Stimulated activated CD8-positive, alpha-beta memory T cell treated with anti-CD3 and anti-CD28 coated beads, Interleukin-4, amount 100 ng/mL, for 4 hours (primary cell): ENCODE results near the gene MIP.
"Not testable (repeated sequence)": the region's sequence is repeated elsewhere in the genome, so short reads cannot be mapped to it uniquely, and the experiment has no call there.

Experiments
- DNase-seq, 2 donors: peaks; one replicate each; pipeline ENCODE4 v3.0.0-alpha.2; 2020; ENCODE audit warnings: low read depth in 2 of 2, low spot score in 1 of 2

MIP gene

DNA sequence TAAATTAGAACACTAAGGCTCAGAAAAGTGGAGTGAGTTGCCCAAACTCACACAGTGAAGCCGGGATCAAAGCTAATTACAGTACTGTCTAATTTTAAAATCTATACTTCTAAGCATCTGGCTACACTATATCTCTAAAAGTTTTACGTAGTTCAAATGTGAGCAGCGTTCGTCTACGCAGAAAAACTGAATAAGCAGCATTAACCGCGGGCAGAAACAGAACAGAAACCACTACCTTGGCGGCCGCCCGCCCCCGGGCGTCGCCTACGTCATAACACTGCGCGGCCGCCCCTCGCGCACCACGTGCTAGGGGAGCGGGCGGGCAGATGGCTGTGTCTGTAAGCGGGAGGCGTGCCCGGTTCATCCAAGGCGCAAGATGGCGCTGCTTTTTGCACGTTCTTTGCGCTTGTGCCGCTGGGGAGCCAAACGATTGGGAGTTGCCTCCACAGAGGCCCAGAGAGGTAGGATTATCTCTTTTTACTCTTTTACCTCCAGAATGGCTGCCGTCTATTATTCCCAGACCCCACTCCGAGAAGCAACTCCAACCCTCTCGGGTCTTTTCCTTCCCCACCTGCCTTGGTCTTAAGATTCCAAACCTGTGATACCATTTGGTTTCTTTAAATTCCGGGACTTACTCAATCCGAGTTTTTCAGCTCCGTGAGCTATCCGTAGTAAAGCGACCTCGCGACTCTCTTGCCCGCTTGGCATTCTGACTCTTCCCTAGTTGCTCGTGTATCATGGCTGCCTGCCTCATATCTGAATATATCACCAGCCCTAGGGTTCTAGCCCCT lies 14.0 kb upstream of the MIP start, which contains the start of gene SPRYD4:
SPRYD4 (plus strand) TSS at position 363 of the 791 bp plus-strand sequence; CDS start at position 377, 14 bp downstream.
- DNase-seq = peak; percentile 81 to 87

DNA sequence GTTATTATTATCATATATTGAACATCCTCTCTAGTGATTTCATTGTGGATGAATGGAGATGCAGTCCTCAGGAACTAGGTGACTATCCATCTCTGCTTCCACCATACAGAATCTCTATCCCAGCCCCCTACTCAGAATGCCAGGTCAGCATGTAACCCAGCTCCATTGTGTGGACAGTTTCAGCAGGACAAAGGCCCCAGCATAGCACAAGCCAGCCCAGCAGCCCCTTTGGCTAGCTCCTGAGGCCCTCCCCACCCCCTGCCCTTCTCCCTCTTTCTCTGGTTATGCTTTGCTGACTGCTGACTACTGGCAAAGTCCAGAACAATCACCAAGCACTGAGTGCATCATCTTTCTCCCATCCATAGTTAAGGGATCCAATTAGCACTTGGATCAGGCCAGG lies 8.1 kb upstream of the MIP start:
- DNase-seq = no peak

- no peak for DNase-seq
Measured at GRCh38 chr12:56461235-56462159, 7.0 kb upstream of the MIP start.

GRCh38 chr12:56457817-56458216 lies 3.4 kb upstream of the MIP start:
- no peak for DNase-seq

DNA sequence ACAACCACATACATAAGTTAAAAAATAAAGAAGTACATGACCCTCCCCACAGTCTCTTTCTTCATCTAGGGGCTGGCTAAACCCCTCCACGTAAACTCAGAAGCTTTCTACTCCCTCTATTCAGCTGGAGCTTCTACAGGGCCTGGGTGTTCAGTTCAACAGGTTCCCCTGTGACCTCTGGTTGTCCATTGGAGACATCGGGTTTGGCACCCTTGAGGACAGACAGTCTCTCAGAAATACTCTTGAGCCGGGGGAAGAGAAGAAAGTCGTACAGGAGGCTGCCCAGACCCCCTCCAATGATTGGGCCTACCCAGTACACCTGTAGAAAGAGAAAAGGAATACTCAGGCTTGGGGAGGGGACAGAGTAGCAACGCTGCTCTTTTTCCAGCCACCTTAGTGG lies 3.3 kb downstream of the MIP start:
- no peak for DNase-seq

DNA sequence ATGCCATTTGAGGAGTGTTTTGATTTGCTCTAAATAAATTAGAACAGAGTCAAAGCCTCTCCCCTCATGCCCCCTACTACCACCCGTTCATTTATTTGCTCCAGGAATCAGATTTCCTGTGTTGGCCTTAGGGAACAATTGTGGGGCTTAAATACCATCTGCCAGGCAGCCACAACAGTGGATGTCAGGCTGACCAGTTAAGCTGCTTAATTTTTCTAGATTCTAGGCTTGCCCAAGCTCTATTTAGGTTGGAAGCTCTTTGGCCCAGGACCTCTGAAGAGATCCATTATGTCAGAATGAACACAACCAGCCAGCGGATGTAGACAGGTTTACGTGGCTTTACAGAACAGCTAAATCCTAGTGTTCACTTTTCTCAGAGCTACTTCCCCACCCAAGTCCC lies 4.2 kb downstream of the MIP start:
- no peak for DNase-seq

- DNase-seq = no peak
Measured at GRCh38 chr12:56449622-56449984, 4.9 kb downstream of the MIP start.

DNA sequence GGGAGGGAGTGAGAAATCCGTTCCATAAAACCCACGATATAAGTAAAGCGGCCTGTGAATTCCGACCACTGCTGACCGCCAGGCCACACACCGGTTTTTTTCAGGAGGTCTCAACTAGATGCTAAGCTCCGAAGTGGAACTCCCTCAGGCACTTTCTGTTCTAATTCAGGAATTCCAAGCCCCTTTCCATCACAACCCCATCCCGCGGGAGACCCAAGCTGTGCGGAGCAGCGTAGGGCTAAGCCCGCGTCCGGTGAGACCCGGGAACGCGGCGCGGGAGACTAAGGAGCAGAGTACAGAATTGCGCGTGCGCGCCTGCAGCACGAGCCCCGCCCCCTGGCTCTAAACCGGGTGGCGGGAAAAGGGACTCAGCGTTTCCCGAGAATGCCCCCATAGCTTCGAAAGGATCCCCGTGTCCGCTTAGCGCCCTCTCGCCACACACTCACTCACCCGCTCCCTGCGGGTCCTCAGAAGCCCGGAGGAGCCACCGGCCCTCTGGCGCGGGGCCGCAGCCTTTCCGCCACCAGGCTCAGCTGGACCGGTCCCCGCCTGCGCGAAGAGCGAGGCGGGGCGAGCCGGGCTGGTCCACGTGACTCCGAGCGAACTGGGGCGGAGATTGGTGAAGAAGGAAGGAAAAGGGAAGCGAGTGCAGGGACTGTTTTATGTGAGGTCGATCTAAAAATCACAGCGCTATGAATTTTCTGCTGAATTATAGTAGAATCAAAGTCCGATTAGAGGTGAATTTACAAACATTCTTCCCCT lies 5.4 kb downstream of the MIP start, which contains the start of gene TIMELESS:
TIMELESS (minus strand) TSS at position 567 of the 762 bp plus-strand sequence. CDS start 15,256 bp downstream, outside the sequence.
- peak; percentile 61 to 66 for DNase-seq

DNA sequence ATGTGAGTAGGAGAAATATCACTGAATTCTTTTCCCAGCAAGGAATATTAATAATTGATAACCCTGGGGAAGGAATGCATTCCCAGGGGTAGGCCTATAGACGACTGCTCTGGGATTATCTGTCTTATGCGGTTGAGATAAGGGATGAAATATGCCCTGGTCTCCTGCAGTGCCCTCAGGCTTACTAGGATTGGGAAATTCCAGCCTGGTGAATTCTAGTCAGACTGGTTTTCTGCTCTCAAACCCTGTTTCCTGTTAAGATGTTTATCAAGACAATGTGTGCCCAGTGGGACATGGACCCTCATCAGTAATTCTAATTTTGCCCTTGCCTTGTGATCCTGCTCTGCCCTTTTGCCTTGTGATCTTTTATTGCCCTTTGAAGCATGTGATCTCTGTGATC lies 11.2 kb downstream of the MIP start:
- not testable (repeated sequence) for DNase-seq

DNA sequence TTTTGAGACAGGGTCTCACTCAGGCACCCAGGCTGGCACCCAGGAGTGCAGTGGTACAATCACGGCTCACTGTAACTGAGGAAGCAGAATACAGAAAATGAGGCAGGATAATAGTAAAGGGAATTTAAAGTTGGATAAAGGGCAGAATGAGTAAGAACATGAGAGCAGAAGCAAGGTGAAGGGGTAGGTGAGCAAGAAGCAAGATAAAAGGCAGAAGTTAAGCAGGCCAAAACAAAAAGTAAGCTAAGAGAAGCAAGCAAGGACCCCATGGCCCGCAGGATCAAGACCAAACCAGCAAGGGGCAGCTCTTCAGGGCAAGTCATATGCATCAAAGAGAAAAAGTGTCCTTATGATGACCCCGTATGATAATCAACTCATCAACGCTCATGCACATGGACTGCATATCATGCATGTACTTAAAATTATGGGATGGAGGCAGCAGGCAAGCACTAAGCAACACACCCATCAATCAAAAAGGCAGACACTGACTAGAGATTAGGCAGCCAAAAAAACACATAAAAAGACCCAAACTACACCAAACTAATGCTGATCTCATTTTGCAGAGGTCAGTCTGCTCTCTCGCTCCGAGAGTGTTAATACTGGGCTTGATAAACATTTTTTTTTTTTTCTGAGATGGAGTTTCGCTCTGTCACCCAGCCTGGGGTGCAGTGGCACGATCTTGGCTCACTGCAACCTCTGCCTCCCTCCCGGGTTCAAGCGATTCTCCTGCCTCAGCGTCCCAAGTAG lies 16.9 kb downstream of the MIP start:
- no peak for DNase-seq

GRCh38 chr12:56434828-56435227 lies 19.6 kb downstream of the MIP start:
- no peak for DNase-seq

DNA sequence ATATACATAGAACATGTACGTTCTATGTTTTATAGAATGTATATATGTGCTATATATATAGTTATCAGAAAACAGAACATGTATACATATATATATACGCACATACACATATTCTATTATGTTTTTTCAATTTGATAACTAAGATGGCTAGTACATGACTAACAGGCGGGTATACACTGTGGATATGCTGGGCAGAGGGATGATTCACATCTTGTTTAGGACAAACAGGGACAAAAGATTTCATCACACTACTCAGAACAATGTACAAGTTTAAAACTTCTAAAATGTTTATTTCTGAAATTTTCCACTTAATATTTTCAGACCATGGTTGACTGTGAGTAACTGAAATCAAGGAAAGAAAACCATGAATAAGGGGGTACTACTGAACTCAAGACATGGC lies 22.6 kb downstream of the MIP start:
- DNase-seq = no peak

GRCh38 chr12:56431288-56431687 lies 23.2 kb downstream of the MIP start:
- no peak for DNase-seq

- DNase-seq = no peak
Measured at GRCh38 chr12:56425940-56426438, 28.5 kb downstream of the MIP start.

DNA sequence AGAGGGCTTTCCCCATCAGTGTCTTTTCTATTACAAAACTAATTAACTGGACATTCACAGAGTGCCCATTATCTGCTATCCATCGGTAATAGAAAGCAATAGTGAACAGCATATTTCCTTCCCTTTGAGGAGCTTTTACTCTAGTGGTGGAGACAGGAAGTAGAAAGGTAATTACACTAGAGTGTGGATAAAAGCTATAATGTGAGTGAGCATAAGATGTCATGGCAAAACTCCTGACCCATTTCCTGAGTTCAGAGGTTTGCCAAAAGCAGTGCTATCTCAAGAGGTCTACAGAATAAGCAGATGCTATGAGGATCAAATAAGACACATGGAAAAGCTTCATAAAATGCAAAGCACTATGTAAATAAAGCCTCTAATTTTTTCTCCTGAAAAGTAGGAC lies 29.3 kb downstream of the MIP start:
- no peak for DNase-seq

- no peak for DNase-seq
Measured at GRCh38 chr12:56420411-56420810, 34.0 kb downstream of the MIP start.

- no peak for DNase-seq
Measured at GRCh38 chr12:56417739-56418138, 36.7 kb downstream of the MIP start.

- no peak for DNase-seq
Measured at GRCh38 chr12:56414401-56414800, 40.1 kb downstream of the MIP start.

DNA sequence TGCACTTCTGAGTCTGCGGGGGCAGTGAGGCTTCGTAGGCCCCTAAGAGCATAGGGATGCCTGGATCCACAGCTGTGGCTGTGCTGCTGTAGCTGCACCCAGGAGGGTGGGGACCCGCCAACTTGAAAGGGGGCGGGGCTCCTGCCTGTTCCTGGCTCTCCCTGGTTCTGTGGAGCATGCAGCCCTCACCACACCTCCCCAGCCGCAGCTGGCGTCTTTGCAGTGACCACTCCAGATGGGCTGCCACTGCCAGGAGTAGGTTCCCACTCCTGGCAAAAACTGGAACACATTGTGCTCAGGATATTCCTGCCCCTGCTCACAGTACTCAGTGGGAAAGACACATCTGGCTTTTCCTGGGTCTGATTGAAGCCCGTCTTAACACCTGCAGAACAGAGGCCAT lies 41.1 kb downstream of the MIP start:
- no peak for DNase-seq
